HG02678 (cell line): ENCODE measurements around the gene TMEM117.
A peak's percentile ranks its signal among the peaks of the same experiment; 100 is the strongest.

Source experiments
- ATAC-seq: cut with Tn5 transposase; IDR thresholded peaks from one replicate; pipeline ENCODE4 v1.9.1; 2021; ENCODE audit warnings: mild to moderate bottlenecking, moderate library complexity; ENCODE audit not compliant: unreplicated experiment

The TMEM117 gene

DNA sequence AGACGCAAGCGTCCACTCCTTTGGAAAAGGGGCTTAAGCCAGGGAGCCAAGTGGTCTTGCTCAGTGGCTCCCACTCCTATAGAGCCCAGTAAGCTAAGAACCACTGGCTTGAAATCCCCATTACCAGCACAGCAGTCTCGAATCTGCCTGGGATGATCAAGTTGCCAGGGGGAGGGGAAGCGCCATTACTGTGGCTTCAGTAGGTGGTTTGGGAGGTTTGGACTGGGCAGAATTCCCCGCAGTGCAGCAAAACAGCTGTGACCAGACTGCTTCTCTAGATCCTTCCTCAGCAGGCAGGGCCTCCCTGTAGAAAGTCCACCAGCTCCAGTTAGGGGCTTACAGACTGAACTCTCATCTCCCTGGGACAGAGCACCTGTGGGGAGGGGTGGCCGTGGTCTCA, 115.4 kb downstream of the TMEM117 start:
- ATAC-seq: no peak

DNA sequence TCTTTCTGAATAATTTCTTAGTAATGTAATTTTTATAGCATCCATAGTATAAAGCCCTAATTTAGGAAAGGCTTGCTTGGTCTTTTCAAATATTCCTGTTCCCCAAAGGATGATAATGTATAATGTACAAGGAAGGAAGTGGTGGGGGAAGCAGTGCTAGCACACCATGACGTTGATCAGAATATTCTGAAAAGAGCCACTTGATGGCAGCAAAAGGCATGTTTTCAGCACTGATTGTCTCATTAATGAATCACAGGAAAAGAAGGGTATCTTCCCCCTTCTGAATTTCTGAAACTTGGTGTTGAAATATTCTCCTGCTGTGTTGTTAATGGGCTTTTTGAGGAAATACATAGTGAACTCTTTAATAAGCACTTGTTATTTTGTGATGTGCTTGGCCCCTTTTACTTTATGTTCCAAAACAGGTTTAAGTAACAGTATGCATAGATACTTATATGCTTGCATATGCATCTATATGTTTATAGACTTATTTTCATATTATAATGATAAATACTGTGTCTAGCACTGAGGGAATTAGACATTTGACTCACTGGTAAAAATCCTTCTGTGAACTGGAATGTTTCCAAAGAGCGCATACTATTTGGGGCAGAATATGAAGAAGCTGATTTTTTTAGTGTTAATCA, 122.0 kb downstream of the TMEM117 start:
- peak; percentile 98 for ATAC-seq

DNA sequence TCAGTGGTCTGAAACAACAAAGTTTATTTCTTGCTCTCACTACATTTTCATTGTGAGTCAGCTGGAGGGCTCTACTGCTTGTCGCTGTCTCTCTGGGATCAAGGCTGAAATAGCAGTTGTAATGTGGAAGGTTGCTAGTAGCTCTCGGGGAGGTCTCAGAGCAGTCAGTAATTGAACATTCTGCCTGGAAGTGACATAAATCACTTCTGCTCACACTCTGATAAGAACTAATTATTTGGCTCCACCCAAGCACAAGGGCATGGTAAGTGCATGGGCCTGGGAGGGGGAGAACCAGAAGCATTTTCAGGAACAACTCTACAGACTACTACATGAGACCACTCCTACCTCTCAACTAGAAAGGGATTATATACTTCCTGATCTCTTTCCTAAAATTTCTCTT, 128.2 kb downstream of the TMEM117 start:
- ATAC-seq: no peak

DNA sequence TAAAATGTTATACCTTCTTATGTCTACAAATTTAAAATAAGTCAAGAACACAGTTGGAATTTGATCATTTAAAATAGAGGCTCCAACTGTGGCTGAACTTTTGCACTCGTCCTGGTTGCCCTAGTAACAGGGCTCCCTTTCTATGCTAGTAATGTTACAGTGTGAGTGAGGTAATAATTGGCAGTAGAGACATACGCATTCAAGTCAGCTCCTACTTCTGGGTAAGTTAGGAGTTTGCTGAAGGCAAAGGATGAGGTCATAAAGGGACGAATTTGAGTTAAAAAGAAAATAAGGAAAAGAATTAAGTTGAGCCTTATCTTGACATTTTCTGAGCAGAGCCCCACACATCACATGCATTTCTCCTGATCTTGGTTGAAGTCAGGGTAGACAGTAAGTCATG, 129.1 kb downstream of the TMEM117 start:
- no peak for ATAC-seq

DNA sequence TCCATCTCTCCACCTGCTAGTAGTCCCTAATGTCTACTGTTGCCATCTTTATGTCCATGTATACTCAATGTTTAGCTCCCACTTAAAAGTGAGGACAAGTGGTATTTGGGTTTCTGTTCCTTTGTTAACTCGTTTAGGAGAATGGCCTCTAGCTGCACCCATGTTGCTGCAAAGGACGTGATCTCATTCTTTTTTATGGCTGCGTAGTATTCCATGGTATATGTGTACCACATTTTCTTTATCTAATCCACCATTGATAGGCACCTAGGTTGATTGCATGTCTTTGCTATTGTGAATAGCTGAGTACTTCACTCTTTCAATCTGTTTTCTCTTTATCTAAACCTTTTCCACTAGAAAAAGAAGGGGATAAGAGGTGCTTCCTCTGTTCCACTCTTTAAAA, 130.0 kb downstream of the TMEM117 start:
- ATAC-seq: no peak

DNA sequence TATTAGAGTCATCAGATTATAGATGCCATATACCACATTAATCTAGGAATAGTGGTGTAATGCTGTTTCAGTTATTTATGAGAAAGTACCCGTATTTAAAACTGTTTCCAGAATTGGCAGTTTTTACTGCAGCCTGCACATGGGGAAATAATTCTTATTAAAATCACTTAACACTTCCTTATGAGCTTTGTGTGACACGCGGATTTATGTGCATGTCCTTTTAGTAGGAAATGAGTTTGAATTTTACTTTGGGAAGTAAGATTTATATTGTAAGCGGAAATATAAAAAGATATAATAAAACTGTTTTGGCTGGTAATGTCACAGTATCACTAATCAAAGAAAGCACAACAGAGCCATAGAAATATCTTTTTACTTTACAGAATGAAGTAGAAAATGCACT, 132.9 kb downstream of the TMEM117 start:
- ATAC-seq: no peak

DNA sequence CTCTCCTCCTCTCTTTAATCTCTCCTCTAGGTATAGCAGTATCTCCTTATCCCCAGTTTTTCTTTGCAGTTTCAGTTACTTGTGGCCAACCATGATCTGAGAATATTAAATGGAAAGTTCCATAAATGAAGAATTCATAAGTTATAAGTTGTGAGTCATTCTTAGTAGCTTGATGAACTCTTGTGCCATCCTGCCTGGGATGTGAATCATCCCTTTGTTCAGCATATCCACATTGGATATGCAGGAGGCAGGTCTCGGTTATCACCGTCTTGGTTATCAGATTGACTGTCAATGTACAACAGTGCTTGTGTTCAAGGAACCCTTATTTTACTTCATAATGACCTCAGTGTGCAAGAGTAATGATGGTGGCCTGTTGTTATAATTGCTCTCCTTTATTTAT, 134.0 kb downstream of the TMEM117 start:
- no peak for ATAC-seq

DNA sequence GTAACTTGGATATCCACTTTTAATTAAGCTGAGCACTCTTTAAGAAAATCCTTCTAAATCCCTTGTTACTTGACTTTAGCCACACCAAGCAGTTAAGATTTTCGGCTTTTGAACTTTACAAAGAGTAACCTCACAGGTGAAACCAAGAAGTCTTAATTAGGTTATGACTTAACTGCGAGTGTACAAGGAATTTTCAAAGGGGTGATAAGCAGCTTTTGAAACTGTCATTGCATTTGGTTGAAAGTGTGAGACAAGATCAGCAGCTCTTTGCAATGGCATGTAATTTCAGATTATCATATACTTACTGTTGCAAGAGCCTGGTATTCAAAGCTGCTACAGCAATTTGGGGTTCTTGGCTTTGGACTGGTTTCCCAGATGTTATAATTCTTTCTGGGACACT, 137.5 kb downstream of the TMEM117 start:
- ATAC-seq: no peak

DNA sequence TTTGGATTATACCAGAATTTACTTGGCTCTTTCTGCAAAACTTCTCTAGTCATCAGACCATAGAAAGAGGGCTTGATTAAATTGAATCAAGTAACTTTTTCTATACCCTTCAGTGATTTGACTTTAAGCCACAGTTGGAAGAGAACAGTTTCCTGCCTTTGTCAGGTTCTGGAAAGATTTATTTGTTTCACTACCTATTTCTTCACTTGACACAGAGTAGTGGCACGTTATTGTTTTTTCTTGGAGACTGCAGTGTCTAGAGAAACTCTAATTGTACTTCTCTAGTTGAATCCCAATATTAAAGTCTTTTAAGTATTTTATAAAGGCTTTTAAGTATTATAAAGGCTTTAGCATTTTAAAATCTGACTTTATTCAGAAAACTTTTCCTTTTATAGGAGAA, 138.1 kb downstream of the TMEM117 start:
- no peak for ATAC-seq

DNA sequence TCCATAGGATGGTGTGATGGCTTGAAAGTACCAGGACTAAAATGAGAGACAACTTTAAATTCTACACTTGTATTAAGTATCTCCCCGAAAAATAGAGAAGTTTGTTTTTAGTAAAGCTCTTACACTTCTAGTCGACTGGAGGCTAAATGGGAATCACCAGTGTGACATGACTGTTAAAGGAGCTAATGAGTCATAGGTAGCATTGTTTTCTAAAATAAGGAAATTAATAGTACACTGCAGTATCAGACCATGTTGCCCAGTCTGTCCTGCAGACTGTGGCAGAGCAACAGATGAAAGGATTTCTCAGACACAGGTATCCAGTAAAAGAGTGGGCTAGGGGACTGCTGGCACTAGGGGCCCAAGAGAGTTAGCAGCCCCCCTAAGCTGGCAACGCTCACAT, 140.1 kb downstream of the TMEM117 start:
- no peak for ATAC-seq

DNA sequence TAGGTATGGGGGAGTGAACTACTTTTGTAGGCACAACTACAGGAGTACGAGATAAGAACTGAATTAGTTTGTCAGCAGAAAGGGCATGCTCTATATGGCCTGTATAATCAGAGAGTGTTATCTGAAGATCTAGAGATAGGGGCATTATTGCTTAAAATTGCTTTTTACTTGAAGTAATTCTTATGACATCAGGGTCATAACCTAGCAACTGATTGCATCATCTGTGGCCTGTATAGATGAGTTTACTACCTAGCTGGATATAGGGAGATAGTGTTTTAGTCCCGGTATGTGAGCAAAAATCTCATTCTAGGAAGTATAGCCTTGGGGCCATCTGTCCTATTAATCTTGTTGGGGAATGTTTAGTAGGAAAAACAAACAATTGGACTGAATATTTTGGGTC, 142.7 kb downstream of the TMEM117 start:
- ATAC-seq: no peak

DNA sequence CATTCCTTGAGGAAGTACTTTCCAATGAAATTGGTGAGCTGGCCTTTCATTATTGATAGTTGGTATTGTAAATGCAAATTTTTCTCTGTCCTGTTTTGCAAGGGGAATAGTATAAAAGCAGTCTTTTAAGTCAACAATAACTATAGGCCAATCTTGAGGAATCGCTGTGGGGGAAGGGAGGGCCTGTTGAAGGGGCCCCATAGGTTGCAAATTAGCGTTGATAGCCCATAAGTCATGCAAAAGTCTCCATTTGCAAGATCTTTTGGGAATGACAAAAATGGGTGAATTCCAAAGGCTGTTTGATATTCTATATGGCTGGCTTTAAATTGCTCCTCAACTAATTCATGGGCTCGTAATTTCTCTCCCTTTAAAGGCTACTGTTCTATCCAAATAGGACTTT, 143.6 kb downstream of the TMEM117 start:
- no peak for ATAC-seq

DNA sequence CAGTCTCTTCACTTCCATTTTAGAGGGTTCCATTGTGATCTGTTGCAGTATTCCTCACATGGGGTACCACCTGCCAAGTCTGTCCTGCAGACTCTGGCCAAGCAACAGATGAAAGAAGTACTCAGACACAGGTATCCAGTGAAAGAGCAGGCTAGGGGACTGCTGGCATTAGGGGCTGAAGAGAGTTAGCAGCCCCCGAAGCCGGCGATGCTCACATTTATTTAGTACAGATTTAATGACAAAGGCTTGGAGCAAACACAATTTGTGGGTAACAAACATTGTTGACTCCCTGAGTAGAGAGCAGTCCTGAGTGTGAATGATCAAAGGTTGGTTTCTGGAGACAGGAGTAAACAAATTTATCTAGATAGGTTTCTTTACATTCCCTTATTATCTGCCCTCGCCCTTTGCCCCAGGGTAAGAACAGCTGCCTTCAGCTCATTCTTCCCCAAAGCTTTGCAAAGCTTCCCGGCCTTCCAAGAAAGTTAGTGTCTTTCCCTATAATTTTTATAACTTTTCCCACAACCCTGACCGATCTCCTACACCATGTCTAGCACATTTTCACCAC, 144.8 kb downstream of the TMEM117 start:
- ATAC-seq: no peak

DNA sequence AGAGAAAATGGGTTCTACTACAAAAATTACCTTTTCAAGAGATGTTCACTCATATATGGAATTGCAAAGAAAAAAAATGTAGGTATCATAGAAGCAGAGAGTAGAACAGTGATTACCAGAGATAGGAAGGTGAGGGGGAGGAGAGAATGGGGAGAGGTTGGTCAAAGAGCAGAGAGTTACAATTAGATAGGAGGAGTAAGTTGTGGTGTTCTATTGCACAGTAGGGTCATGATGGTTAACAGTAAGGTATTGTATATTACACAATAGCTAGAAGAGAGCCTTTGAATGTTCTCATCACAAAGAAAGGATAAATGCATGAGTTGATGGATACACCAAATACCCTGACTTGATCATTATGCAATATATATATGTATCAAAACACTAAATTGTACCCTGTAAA, 145.8 kb downstream of the TMEM117 start:
- ATAC-seq: no peak

DNA sequence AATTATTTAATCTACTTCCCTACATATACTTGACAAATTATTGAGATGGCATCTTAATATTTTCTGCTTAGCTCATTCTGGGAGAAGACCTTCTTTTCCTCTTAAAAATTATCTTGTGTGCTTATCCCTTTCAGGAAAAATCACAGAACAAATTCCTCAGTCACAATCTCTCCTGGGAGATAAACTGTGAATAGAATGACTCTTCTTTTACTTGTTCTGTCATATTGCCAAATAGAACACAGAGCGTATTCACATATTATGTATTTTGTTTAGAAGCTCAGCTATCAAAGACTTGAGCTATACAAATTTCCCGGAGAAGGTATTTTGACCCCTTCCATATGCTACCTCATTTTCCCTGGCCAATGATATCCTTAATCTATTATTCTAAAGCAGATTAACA, 146.7 kb downstream of the TMEM117 start:
- ATAC-seq: no peak

DNA sequence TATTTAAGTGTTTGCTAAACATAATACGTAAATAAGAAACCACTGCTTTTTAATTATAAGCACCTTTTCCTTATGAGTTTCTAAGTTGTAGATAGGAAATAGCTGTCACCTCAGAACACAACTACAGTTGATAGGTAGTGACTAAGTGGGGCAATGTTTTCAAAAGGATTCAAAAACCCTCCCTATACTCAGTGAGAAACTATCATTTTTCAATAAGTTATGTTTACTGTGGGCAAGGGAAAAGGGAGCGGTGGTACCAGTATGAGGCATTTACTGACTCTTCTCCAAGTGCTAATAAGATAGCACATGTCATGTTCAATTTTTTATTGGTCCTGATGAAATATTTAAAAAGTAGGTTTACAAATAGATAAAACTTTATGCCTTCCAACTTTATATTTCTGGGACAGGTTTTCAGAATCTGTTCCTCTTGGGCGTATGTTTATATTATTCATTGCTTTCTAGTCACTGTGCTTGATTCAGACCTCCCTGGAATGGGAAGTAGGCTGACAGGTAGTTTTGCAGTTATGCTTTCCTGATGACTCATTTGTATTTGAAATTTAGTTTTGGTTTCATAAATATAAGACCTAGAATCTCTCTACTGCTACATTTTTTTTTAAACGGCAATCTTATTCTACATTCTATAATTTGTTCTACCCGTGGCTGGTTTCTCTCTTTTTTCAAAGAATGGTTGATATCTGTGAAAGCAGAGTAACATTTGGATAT, 153.1 kb downstream of the TMEM117 start:
- peak; percentile 98 for ATAC-seq

DNA sequence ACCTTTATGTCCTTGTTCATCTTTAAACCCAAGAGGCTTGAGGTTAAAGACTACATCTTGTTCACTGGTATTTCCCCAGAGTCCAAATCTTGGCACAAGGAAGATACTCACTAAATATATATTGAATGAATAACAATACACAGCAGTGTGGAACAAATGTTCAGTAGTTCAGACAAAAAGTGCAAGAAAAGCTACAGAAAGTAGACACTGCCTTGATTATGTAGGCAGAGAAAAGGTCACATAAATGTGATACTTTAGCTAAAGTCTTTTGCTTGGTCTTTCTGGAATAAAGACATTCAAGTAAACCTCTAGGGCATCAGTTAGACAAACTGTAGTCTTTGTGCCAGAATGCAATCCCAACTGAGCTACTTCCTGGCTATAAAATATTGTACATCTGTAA, 157.0 kb downstream of the TMEM117 start:
- no peak for ATAC-seq

DNA sequence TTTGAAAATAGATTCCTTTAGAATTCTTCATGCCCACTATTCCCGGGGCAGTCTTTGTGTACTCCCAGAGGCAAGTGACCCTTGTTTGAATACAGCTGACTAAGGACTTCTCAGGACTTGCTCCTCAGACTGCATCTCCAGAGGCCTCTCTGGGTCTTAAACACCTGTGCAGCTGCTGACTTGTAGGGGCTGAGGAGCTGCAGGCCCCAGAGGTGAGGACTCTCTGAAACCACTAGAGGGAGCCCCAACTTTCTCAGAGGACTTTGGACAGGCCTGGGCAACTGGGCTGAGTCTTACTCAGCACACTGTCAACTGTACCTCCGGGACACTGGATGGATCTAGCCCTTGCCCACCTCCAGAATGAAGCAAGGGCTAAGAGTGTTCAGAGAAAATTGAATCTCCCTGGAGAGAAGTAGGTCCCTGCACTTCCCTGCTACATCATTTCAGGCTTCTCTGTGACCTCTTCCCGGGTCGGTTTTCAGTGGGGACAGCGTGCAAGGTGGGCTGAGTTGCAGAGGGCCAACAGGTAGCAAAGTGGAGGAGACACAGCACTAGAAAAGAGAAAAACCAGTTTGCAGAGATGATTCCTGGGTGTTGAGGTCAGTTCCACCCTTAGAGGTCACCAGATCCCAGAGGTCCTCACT, 164.6 kb downstream of the TMEM117 start:
- ATAC-seq: peak; percentile 97

DNA sequence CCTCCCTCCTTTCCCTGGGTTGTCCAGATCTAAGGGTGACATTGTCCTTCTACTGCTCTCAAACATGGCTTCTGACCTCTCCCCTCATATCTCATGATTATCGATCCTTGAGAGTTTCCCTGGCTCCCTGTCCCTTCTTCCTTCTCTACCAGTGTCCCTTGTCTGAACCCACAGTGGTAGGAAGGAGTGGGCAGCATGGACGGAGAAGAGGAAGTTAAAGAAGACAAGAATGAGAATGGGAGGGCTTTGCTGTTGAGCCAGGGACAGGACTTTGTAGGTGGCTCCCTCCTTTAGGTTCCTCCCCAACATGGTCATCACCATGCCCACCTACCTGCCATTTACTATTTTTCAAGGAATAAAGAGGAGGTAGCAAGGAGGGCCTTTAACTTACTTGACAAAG, 166.7 kb downstream of the TMEM117 start:
- ATAC-seq: no peak

DNA sequence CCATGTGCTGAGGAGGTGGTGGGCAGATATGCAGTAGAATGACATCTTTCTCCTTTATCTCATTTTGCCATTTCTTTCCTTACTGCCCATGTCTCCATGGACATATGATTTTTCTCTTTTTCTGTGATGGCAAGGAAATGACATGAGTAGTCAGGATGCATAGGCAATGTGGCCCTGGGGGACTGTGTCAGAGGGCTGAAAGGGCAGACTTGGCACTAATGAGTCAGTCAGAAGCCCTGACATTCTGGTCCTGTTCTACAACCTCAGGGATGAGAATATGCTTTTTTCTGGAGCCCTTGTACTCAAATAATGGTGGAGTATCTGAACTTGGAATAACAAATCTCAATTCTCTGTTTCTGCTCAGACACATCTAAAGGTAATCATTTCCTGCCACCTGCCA, 167.8 kb downstream of the TMEM117 start:
- no peak for ATAC-seq

DNA sequence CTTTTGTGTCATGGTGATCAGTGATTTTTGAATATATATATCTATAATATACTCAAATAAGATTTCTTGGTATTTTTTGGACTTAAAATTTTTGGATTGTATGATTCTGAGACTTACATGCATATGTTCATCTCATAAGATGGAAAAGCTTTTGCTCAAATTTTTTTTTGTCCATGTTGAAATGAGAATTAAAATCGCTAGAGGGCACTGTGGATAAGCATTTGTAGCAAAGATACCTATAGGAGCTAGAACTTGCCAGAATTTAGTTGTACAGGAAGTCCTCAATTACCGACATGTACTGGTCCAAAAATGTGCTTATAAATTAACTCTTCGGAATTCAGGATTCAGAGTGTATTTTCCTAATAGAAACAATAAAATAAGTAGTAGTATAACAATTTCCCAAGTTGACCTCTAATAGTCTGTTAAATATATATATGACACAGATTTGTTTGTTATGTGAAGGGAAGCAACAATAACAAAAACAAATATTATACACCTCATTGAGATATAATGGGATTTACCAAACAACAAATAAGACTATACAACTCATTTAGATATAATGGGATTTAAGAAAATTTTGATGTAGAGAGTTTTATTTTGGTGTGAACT, 179.6 kb downstream of the TMEM117 start:
- peak; percentile 72 for ATAC-seq

DNA sequence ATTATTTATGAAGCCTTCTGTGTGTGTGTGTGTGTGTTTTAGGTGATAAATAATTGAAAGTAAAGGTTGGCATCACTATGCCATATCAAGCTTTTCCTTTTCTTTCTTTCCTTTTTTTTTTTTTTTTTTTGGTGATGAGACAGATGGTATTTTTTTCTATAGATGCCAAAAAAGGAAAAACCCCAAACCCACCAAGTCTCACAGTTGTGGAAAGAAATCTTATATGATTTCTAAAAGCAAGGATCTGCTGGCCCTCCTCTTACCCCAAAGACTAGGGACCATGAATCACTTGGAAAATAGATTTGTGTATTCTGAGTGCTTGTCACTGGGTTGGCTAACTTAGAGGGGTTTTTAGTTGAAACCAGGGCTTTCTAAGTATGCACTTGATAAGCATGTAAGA, 181.3 kb downstream of the TMEM117 start:
- no peak for ATAC-seq
